ENCODE data around the gene VPS39.

DNA sequence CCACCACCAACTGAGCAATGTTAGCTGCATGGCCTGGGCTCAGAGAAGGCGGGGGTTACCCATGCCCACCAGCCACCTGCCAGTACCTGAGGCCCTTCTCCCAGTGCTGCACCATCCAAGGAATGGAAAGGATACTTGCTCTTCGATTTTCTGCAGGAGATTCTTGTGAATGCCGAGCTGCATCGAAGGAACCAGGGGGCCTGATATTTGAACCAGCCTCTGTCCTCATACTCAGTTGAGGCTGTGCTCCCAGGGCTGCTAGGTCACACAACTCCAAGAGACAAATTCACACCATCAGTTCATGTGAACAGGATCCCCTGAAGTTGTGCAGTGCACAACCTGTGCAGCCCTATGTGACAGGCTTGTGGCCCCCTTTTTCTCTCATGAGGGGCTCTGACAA, 69.7 kb downstream of the VPS39 start:
- TF ChIP-seq RFX7 (CRISPR knock-in tag; IDR thresholded peaks at IDR 0.05) = no peak
- TF ChIP-seq ZNF121 (CRISPR knock-in tag; conservative IDR thresholded peaks at IDR 0.05) = no peak
- TF ChIP-seq, protein P1, sequence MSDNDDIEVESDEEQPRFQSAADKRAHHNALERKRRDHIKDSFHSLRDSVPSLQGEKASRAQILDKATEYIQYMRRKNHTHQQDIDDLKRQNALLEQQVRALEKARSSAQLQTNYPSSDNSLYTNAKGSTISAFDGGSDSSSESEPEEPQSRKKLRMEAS (CRISPR knock-in tag; IDR thresholded peaks at IDR 0.05) = no peak

Data from K562 (cell line).